GM12865 (cell line): ENCODE results near the gene PLPP3.

Source experiments
- DNase-seq: peaks from one replicate; pipeline ENCODE4 v3.0.0; 2010; ENCODE audit warnings: low read depth
- H3K4me3 ChIP-seq: 2 replicates; pipeline ENCODE4 v1.5.1; 2011; ENCODE audit warnings: mild to moderate bottlenecking, low read depth, low read length, control low read depth
- CTCF ChIP-seq: IDR thresholded peaks from 2 replicates; pipeline ENCODE4 v1.5.1; 2011; ENCODE audit warnings: low read length, control low read depth, low read depth, inconsistent platforms; ENCODE audit not compliant: insufficient read depth; ENCODE audit errors: missing control alignments

Gene PLPP3

GRCh38 chr1:56464294-56464693 lies 115.1 kb downstream of the PLPP3 start:
- no peak for TF ChIP-seq CTCF
- no peak for DNase-seq
- H3K4me3 ChIP-seq: no peak overlapping the region

DNA sequence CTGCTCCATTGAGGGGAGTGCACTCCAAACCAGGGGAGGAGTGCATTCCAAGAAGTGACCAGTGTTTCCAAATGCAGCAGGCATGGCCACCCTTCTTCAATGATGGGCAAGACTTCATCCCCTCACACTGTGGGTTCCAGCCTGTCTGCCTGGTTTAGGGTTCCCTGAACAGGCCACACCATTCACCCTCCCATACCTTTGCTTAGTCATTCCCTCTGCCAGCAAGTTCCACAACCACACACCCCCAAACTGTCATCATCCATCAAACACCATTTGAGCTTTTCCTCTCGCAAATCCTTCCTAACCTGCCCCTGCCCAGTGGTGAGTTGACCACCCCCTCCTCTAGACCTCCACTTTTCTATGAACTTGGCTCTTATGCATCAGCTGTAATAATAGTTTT lies 116.0 kb downstream of the PLPP3 start:
- DNase-seq: no peak
- no peak overlapping the region for H3K4me3 ChIP-seq
- no peak for TF ChIP-seq CTCF

GRCh38 chr1:56462209-56462608 lies 117.2 kb downstream of the PLPP3 start:
- no peak overlapping the region for H3K4me3 ChIP-seq
- no peak for TF ChIP-seq CTCF
- no peak for DNase-seq

DNA sequence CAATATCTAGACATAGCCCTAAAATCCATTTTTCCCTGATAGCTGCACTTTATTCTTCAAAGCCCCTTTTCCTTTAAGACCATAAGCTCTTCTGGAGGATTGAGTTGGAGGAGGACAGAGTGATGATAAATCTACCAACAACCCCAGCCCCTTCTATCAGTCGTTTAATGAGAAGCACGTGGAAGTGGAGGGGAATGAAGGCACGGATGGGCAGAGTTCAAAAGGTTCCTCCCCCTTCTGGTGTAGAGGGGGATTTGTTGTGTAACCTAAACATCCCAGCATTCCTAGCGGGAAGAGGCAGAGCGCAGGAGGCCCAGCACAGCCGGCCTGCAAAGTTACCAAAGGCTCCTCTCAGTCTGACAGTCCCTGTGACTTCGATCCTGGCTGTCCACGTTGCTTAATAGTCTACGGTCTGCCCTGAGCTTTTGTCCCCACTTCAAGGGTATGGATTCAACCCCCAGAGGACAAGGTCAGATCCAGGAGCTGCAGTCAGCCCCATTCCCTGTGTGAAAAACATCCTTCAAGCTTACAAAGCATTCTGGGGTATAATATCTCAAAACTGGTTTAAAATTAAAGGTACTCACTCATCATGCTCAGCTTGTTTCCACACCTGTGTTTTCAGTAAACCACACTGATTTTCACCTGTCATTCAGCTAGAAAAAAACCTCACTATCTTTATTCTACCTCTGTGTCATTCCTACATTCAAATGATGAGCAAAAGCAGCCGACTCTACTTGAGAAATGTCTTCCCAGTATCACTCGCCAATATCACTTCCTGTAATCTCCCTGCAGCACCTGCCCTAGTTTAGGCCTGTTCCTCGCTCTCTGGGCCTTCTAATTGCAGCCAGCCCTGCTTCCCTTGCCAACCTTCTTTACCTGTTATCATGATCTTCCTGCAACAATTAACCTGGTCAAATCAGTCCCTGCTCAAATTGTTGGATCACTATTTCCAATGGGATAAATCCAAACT lies 117.9 kb downstream of the PLPP3 start:
- no peak for TF ChIP-seq CTCF
- DNase-seq: no peak
- no peak overlapping the region for H3K4me3 ChIP-seq

- no peak for TF ChIP-seq CTCF
- H3K4me3 ChIP-seq: no peak overlapping the region
- DNase-seq: no peak
Observed at GRCh38 chr1:56459260-56459659, 120.1 kb downstream of the PLPP3 start.

- DNase-seq: no peak
- no peak overlapping the region for H3K4me3 ChIP-seq
- no peak for TF ChIP-seq CTCF
Observed at GRCh38 chr1:56457756-56458375, 121.5 kb downstream of the PLPP3 start.
